Coronary artery (tissue), 2 donors: ENCODE measurements around the gene OR13A1.
"Not testable (repeated sequence)": the region's sequence is repeated elsewhere in the genome, so short reads cannot be mapped to it uniquely, and the experiment has no call there.

Experiments
- DNase-seq: peaks from one replicate; pipeline ENCODE4 v3.0.0-alpha.2; 2017; ENCODE audit warnings: low spot score
- H3K27ac ChIP-seq, 2 donors: fragments of 200-600 bp; sonication (generic); one replicate each; pipeline ENCODE4 v1.5.1; 2016 to 2019
- H3K4me3 ChIP-seq: fragments of 200-600 bp; sonication (generic); 2 replicates; pipeline ENCODE4 v1.5.1; 2016; ENCODE audit warnings: mild to moderate bottlenecking, moderate library complexity
- CTCF ChIP-seq: fragments of 200-600 bp; sonication (generic); IDR thresholded peaks from one replicate; pipeline ENCODE4 v1.5.1; 2019; ENCODE audit warnings: antibody characterized with exemption

The OR13A1 gene

GRCh38 chr10:45339894-45340293 lies 24.5 kb upstream of the OR13A1 start:
- DNase-seq: no peak
- Histone ChIP-seq H3K4me3 (no peak overlapping the region), H3K27ac (no peak overlapping the region)
- no peak for TF ChIP-seq CTCF

GRCh38 chr10:45331824-45332223 lies 16.4 kb upstream of the OR13A1 start:
- H3K27ac ChIP-seq, DNase-seq, H3K4me3 ChIP-seq: not testable (repeated sequence)

GRCh38 chr10:45326864-45327263 lies 11.5 kb upstream of the OR13A1 start:
- not testable (repeated sequence) for H3K4me3 ChIP-seq, DNase-seq, H3K27ac ChIP-seq

- DNase-seq: no peak
- no peak for TF ChIP-seq CTCF
Measured at GRCh38 chr10:45325116-45325515, 9.7 kb upstream of the OR13A1 start.

GRCh38 chr10:45319702-45320101 lies 4.3 kb upstream of the OR13A1 start:
- Histone ChIP-seq H3K27ac (no peak overlapping the region), H3K4me3 (no peak overlapping the region)
- TF ChIP-seq CTCF: no peak
- DNase-seq: no peak

More at GRCh38 chr10:45325116-45325515, 9.7 kb upstream of the OR13A1 start:
- Histone ChIP-seq H3K27ac (no peak overlapping the region), H3K4me3 (no peak overlapping the region)

GRCh38 chr10:45313264-45313873 lies 2.0 kb downstream of the OR13A1 start:
- Histone ChIP-seq H3K27ac (no peak overlapping the region), H3K4me3 (no peak overlapping the region)
- no peak for DNase-seq
- TF ChIP-seq CTCF: no peak

GRCh38 chr10:45308707-45309106 lies 6.7 kb downstream of the OR13A1 start:
- TF ChIP-seq CTCF: no peak
- DNase-seq: no peak
- Histone ChIP-seq H3K4me3 (no peak overlapping the region), H3K27ac (no peak overlapping the region)

- no peak for TF ChIP-seq CTCF
- H3K27ac ChIP-seq: no peak overlapping the region
- DNase-seq: no peak
Measured at GRCh38 chr10:45302573-45302972, 12.8 kb downstream of the OR13A1 start.

GRCh38 chr10:45298341-45298955 lies 17.0 kb downstream of the OR13A1 start:
- not testable (repeated sequence) for H3K27ac ChIP-seq, DNase-seq, H3K4me3 ChIP-seq

More at GRCh38 chr10:45302573-45302972, 12.8 kb downstream of the OR13A1 start:
- no peak overlapping the region for H3K4me3 ChIP-seq
